CD4-positive, alpha-beta T cell treated with Interleukin-6 at 100 ng/mL for 8 hours (primary cell): ENCODE data around the gene DMBT1.

Experiments used
- DNase-seq: peaks from one replicate; pipeline ENCODE4 v3.0.0-alpha.2; 2020; ENCODE audit warnings: mixed read lengths, low spot score

Gene DMBT1

GRCh38 chr10:122673269-122673668 is 112.7 kb downstream of the DMBT1 start:
- DNase-seq: no peak

- no peak for DNase-seq
Observed at GRCh38 chr10:122673731-122674130, 113.2 kb downstream of the DMBT1 start.

- DNase-seq: no peak
Observed at GRCh38 chr10:122674781-122675180, 114.2 kb downstream of the DMBT1 start.

GRCh38 chr10:122675278-122675677 is 114.7 kb downstream of the DMBT1 start:
- no peak for DNase-seq

GRCh38 chr10:122678266-122678665 is 117.7 kb downstream of the DMBT1 start:
- no peak for DNase-seq

- DNase-seq: no peak
Observed at GRCh38 chr10:122682522-122682921, 122.0 kb downstream of the DMBT1 start.

- DNase-seq: no peak
Observed at GRCh38 chr10:122688293-122688989, 127.9 kb downstream of the DMBT1 start.

GRCh38 chr10:122689146-122689820 is 128.7 kb downstream of the DMBT1 start:
- no peak for DNase-seq

GRCh38 chr10:122692744-122693143 is 132.2 kb downstream of the DMBT1 start:
- DNase-seq: no peak
